Motor neuron (in vitro differentiated cells): Measurements from ENCODE around the gene PCDHB16. TPM values are rescaled to one million over a fixed set of nuclear protein-coding genes. Genes with fewer than 3 reads are reported as not detected.
"Not testable (repeated sequence)": the region's sequence is repeated elsewhere in the genome, so short reads cannot be mapped to it uniquely, and the experiment has no call there.

Source experiments
- ATAC-seq, 8 experiments: fragments of 200-7000 bp; cut with Tn5 transposase; replicated peaks in 6 of 8; 2 replicates each; pipeline ENCODE4 v1.8.0; 2021; ENCODE audit warnings: mild to moderate bottlenecking in 8 of 8, moderate library complexity in 8 of 8
- H3K27ac ChIP-seq, 2 donors: fragments of 250-450 bp; sonication (Bioruptor Pico); 2 replicates each; pipeline ENCODE4 v1.9.0; 2021; ENCODE audit warnings: antibody characterized with exemption in 2 of 2, mild to moderate bottlenecking in 2 of 2, moderate library complexity in 1 of 2
- H3K4me1 ChIP-seq, 2 donors: fragments of 250-450 bp; sonication (Bioruptor Pico); replicated peaks in 1 of 2; 2 replicates each; pipeline ENCODE4 v1.6.1; 2021; ENCODE audit warnings: antibody characterized with exemption in 2 of 2, mild to moderate bottlenecking in 2 of 2, moderate library complexity in 1 of 2
- H3K4me3 ChIP-seq, 5 donors: fragments of 250-450 bp; sonication (Bioruptor Pico); 2 replicates each; pipeline ENCODE4 v1.9.0; 2021; ENCODE audit warnings: antibody characterized with exemption in 5 of 5, mild to moderate bottlenecking in 5 of 5, moderate library complexity in 4 of 5
- WGBS, 10 experiments: fragments of 450-650 bp; shearing (Covaris generic); methylation state at CpG; one replicate each; pipeline ENCODE4 v1.0.0; 2022; 5-methylcytosine and 5-hydroxymethylcytosine counted together
- in situ Hi-C, 9 experiments: fragments of 400-800 bp; cut with MboI; loops; one replicate each; pipeline ENCODE4 v1.15.0; 2021; ENCODE audit warnings: low sequenced_read_pairs in 9 of 9, low pct_unique_long_range_greater_than_20kb in 2 of 9; ENCODE audit not compliant: unreplicated experiment in 9 of 9
- total RNA-seq, 8 experiments: library from RNA; unstranded; fragments of 300-600 nt; gene quantifications; 2 replicates each; pipeline versions ENCODE4 v1.2.3 to v1.2.4, GENCODE V29; 2022

PCDHB16 gene
- total RNA-seq, 8 experiments from 2014 or later = 0.25 to 3.4 (median 1.8) TPM

GRCh38 chr5:141157901-141158300 lies 24.3 kb upstream of the PCDHB16 start:
- H3K4me3 ChIP-seq, H3K4me1 ChIP-seq, H3K27ac ChIP-seq, ATAC-seq: not testable (repeated sequence)
- in situ Hi-C loops = loop anchor here in 1 of 9 experiments (25.0 kb wide), 1 partner anchor 104 kb away; no protein-coding TSS in a partner anchor
- WGBS, 10 experiments = 20% methylated on average over 1 of the region's 28 CpGs; no CpG with 5 or more reads in 9 of the 10 experiments

GRCh38 chr5:141172381-141173204 lies 9.6 kb upstream of the PCDHB16 start, which contains the start of gene PCDHB7:
PCDHB7 (plus strand) TSS chr5:141172644; CDS start chr5:141172836, 192 bp downstream.
- Histone ChIP-seq H3K4me3 (peak within 1 kb of the TSS in 1 of 5 donors; percentile 25), H3K27ac (no peak within 1 kb of the TSS), H3K4me1 (no peaks in the 10 kb centered on the region)
- WGBS, 10 experiments = 11 to 80% (median 41%) methylated on average over 3 to 19 of the region's 20 CpGs
- peak in 1 of 8 experiments; percentile 27 for ATAC-seq
- in situ Hi-C loops = loop anchor here in 1 of 9 experiments (25.0 kb wide), 1 partner anchor 90 kb away; no protein-coding TSS in a partner anchor

GRCh38 chr5:141174291-141175104 lies 7.7 kb upstream of the PCDHB16 start:
- ATAC-seq, H3K4me3 ChIP-seq, H3K27ac ChIP-seq, H3K4me1 ChIP-seq: not testable (repeated sequence)
- in situ Hi-C loops = loop anchor here in 5 of 9 experiments (25.0 kb wide), 2 partner anchors 88 to 388 kb away; no protein-coding TSS in a partner anchor
- WGBS, 10 experiments = 13 to 94% (median 40%) methylated on average over 3 to 15 of the region's 79 CpGs; no CpG with 5 or more reads in 4 of the 10 experiments

GRCh38 chr5:141175933-141176332 lies 6.3 kb upstream of the PCDHB16 start:
- no peak overlapping the region for H3K4me3 ChIP-seq
- in situ Hi-C loops = loop anchor here in 4 of 9 experiments (25.0 kb wide), 1 partner anchor 386 kb away; no protein-coding TSS in a partner anchor
- no peak for ATAC-seq
- H3K27ac ChIP-seq = no peak overlapping the region
- WGBS, 10 experiments = 9 to 93% (median 80%) methylated on average over 1 of the region's 1 CpG; no CpG with 5 or more reads in 1 of the 10 experiments
- H3K4me1 ChIP-seq = no peaks in the 10 kb centered on the region

DNA sequence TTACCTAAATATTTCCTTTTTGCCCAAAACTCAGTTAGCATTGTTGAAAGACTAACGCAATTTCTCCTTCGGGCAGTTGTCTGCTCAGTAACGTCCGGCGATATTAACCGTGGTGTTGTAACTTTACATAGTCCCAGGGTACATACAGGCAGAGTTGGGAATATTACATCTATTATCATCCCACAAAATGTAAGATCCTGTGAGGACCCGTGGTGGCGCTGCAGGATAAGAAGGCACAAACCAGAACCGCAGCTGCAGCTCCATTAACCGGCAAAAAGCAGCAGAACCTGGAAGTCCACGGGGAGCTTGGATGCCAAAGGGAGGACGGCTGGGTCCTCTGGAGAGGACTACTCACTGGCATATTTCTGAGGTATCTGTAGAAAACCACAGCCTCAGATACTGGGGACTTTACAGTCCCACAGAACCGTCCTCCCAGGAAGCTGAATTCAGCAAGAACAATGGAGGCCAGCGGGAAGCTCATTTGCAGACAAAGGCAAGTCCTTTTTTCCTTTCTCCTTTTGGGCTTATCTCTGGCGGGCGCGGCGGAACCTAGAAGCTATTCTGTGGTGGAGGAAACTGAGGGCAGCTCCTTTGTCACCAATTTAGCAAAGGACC lies 4.5 kb upstream of the PCDHB16 start, which contains the start of gene PCDHB8:
TSS of gene PCDHB8 (plus strand) at position 214 of the 615 bp plus-strand sequence. CDS start at position 459, 245 bp downstream.
- H3K4me3 ChIP-seq = peak within 1 kb of the TSS in 2 of 5 donors; percentile 26 to 30
- not testable (repeated sequence) for H3K27ac ChIP-seq, H3K4me1 ChIP-seq
- peak in 4 of 8 experiments; percentile 44 to 92 (median 51) for ATAC-seq
- in situ Hi-C loops = loop anchor here in 4 of 9 experiments (25.0 kb wide), 1 partner anchor 385 kb away; no protein-coding TSS in a partner anchor
- WGBS, 10 experiments = 7 to 97% (median 34%) methylated on average over 3 to 12 of the region's 18 CpGs

GRCh38 chr5:141179371-141179770 lies 2.8 kb upstream of the PCDHB16 start:
- H3K4me3 ChIP-seq, H3K27ac ChIP-seq, ATAC-seq, H3K4me1 ChIP-seq: not testable (repeated sequence)
- WGBS, 10 experiments = 20 to 96% (median 52%) methylated on average over 2 to 19 of the region's 39 CpGs; no CpG with 5 or more reads in 7 of the 10 experiments
- in situ Hi-C loops = loop anchor here in 4 of 9 experiments (25.0 kb wide), 1 partner anchor 383 kb away; no protein-coding TSS in a partner anchor

GRCh38 chr5:141179876-141180275 lies 2.3 kb upstream of the PCDHB16 start:
- 8 to 80% (median 9%) methylated on average over 2 to 7 of the region's 32 CpGs; no CpG with 5 or more reads in 7 of the 10 experiments for WGBS, 10 experiments
- ATAC-seq, H3K27ac ChIP-seq, H3K4me3 ChIP-seq, H3K4me1 ChIP-seq: not testable (repeated sequence)
- in situ Hi-C loops = loop anchor here in 4 of 9 experiments (25.0 kb wide), 1 partner anchor 382 kb away; no protein-coding TSS in a partner anchor

DNA sequence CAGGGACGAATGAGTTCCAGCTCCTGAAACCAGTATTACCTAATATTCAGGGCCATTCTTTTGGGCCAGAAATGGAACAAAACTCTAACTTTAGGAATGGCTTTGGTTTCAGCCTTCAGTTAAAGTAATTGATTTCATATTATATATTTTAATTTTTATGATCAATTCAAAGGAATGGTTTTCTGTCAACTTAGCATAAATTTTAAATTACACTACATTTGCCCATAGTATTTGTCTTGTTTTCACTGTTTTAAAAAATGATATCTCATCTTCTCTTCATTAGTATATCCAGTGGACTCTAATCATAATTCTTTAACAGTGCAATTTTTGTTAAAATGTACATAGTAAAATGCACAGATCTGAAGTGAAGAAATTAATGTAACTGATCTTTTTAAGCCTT lies 1.9 kb upstream of the PCDHB16 start:
- in situ Hi-C loops = loop anchor here in 4 of 9 experiments (25.0 kb wide), 1 partner anchor 382 kb away; no protein-coding TSS in a partner anchor
- 0 to 80% (median 33%) methylated on average over 1 of the region's 1 CpG; no CpG with 5 or more reads in 5 of the 10 experiments for WGBS, 10 experiments
- no peak for ATAC-seq
- Histone ChIP-seq H3K27ac (no peak overlapping the region), H3K4me1 (no peaks in the 10 kb centered on the region), H3K4me3 (no peak overlapping the region)

- in situ Hi-C loops = loop anchor here in 4 of 9 experiments (25.0 kb wide), 1 partner anchor 378 kb away; no protein-coding TSS in a partner anchor
- 0 to 70% (median 5%) methylated on average over 1 to 7 of the region's 69 CpGs; no CpG with 5 or more reads in 6 of the 10 experiments for WGBS, 10 experiments
- H3K4me1 ChIP-seq, H3K27ac ChIP-seq, ATAC-seq, H3K4me3 ChIP-seq: not testable (repeated sequence)
These were observed 2.1 kb downstream of the PCDHB16 start for GRCh38 chr5:141184117-141184855.

DNA sequence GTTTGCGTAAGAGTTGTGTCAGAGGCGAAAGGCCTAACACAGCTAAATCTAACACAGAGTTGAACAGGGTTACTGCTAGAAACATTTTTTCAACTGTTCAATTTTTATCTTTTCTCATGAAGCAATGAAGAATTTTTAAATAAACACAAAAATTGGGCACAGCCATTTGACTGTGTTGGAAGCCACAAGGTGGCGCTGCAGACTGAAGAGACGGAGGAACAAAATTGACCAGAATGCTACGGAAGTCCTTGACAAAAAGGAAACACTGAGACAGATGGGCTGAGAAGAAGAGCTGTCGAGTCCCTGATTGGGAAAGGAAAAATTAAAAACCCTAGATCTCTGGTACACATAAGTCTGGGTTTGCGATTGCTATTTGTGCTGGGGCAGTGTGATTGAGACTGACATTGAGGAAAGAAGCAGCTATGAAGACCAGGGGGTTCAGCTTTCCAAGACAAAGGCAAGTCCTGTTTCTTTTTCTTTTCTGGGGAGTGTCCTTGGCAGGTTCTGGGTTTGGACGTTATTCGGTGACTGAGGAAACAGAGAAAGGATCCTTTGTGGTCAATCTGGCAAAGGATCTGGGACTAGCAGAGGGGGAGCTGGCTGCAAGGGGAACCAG lies 4.8 kb downstream of the PCDHB16 start, which contains the start of gene PCDHB9:
TSS of gene PCDHB9 (plus strand) at position 265 of the 616 bp plus-strand sequence. CDS start at position 423, 158 bp downstream.
- 8 to 85% (median 33%) methylated on average over 2 to 7 of the region's 9 CpGs; no CpG with 5 or more reads in 1 of the 10 experiments for WGBS, 10 experiments
- H3K27ac ChIP-seq = no peak within 1 kb of the TSS
- in situ Hi-C loops = loop anchor here in 4 of 9 experiments (25.0 kb wide), 1 partner anchor 375 kb away; no protein-coding TSS in a partner anchor
- H3K4me3 ChIP-seq = peak within 1 kb of the TSS; percentile 13 to 36 (median 21)
- H3K4me1 ChIP-seq = no peaks in the 10 kb centered on the region
- ATAC-seq = peak in 3 of 8 experiments; percentile 40 to 43 (median 42)

GRCh38 chr5:141188682-141189081 lies 6.5 kb downstream of the PCDHB16 start:
- in situ Hi-C loops = loop anchor here in 4 of 9 experiments (25.0 kb wide), 1 partner anchor 374 kb away; no protein-coding TSS in a partner anchor
- H3K27ac ChIP-seq, H3K4me1 ChIP-seq, H3K4me3 ChIP-seq, ATAC-seq: not testable (repeated sequence)
- 100% methylated on average over 2 of the region's 37 CpGs; no CpG with 5 or more reads in 9 of the 10 experiments for WGBS, 10 experiments
